Breast epithelium (tissue), 4 donors: ENCODE measurements around the gene VDAC1. TPM values are rescaled to one million over a fixed set of nuclear protein-coding genes. Genes with fewer than 3 reads are reported as not detected.
A peak's percentile ranks its signal among the peaks of the same experiment; 100 is the strongest.

Experiments used
- DNase-seq, 2 donors: peaks; one replicate each; pipeline ENCODE4 v3.0.0-alpha.2; 2019; ENCODE audit warnings: low spot score in 2 of 2
- H3K27ac ChIP-seq, 2 donors: fragments of 200-600 bp; sonication (generic) in 1 of 2; one replicate each; pipeline ENCODE4 v1.5.1; 2016 to 2019; ENCODE audit warnings: mild to moderate bottlenecking in 1 of 2
- H3K27me3 ChIP-seq, 2 donors: fragments of 200-600 bp; sonication (generic) in 1 of 2; one replicate each; pipeline versions ENCODE4 v1.5.1 to v1.6.0; 2017 to 2019; ENCODE audit warnings: control low read depth in 1 of 2, mild to moderate bottlenecking in 1 of 2
- H3K36me3 ChIP-seq: fragments of 200-600 bp; one replicate; pipeline ENCODE4 v1.5.1; 2019
- H3K4me1 ChIP-seq, 2 donors: fragments of 200-600 bp; sonication (generic); one replicate each; pipeline ENCODE4 v1.5.1; 2016 to 2019; ENCODE audit warnings: control low read depth in 1 of 2
- H3K4me3 ChIP-seq, 3 donors: fragments of 200-600 bp; sonication (generic); 1 replicate in 2 of 3; 2 replicates in 1 of 3; pipeline ENCODE4 v1.5.1; 2016 to 2019; ENCODE audit warnings: mild to moderate bottlenecking in 3 of 3, moderate library complexity in 2 of 3
- H3K9me3 ChIP-seq, 2 donors: fragments of 200-600 bp; sonication (generic) in 1 of 2; one replicate each; pipeline ENCODE4 v1.5.1; 2016 to 2019; ENCODE audit warnings: control low read depth in 1 of 2
- POLR2A ChIP-seq: fragments of 450-650 bp; IDR thresholded peaks from one replicate; pipeline ENCODE4 v1.6.1; 2016; ENCODE audit warnings: antibody characterized with exemption, mild to moderate bottlenecking, moderate library complexity
- POLR2AphosphoS5 ChIP-seq, 3 donors: sonication (generic); formaldehyde crosslinking; IDR thresholded peaks; one replicate each; pipeline ENCODE4 v1.6.1; 2017; ENCODE audit warnings: antibody characterized with exemption in 3 of 3
- intact Hi-C: fragments of 100-400 bp; cut with DNase I; formaldehyde crosslinking; loops from one replicate; pipeline ENCODE4 v1.15.1; 2023; ENCODE audit warnings: low total_unique reads
- total RNA-seq, 3 donors: library from RNA; depleted of rRNA; stranded (reverse); fragments of >200 nt; gene quantifications; one replicate each; pipeline ENCODE4 v1.1.0, GENCODE V29; 2016
- TF ChIP-seq, protein P1 (sequence below), 3 donors: fragments of 450-650 bp; IDR thresholded peaks; one replicate each; pipeline ENCODE4 v1.5.1; 2016 to 2017; ENCODE audit warnings: antibody characterized with exemption in 3 of 3, mild to moderate bottlenecking in 3 of 3, moderate library complexity in 3 of 3

VDAC1 gene
- 100 to 1,000 TPM; 113 to 141 (median 118) TPM for total RNA-seq

DNA sequence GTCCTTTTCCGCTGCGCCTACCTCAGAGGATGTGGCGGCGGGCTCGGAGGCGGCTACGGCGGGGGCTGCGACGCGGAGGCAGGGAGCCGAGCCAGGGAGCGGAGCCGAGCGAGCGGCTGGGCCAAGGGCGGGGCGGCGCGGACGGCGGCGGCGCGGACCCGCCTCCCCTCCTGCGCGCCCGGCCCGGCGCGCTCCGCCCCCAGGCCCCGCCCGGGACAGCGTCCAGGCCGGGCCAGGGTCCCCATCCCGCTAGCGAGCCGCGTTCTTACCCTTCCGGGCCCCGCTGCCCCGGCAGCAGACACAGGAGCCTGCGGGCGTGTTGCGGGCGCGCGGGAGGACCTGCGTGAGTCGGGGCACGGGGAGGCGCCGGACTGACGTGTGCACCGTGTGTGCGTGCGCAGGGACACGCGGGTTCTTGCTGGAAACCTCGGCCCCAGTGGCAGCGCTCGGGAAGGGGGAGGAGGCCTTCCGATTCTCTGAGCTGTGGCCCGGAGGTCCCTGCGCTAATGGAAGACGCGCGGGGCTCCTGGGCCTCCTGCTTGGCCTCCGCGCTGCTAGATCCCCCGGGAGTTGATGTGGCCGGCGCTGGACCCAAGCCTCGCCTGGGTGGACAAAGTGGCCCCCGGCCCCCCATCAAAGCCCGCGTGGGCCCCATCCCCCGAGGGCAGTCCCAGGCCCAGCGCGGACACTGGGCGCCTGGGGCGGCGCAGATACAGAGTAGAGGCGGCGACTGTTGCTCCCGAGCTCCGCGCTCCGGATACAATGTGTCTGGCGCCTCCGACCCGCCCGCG is at the start of gene VDAC1:
Gene VDAC1 (minus strand): TSS at position 350 of the 791 bp plus-strand sequence. CDS start 11,963 bp downstream, outside the sequence.
- Histone ChIP-seq H3K4me3 (peak within 1 kb of the TSS; percentile 79 to 89 (median 85)), H3K36me3 (no peaks in the 10 kb centered on the region), H3K27ac (peak within 1 kb of the TSS; percentile 95 to 98), H3K4me1 (peaks cover 9 to 19% of the 10 kb centered on the region in 2 donors), H3K27me3 (no peaks in the 10 kb centered on the region), H3K9me3 (no peaks in the 10 kb centered on the region)
- DNase-seq = peak; percentile 63 to 64
- TF ChIP-seq POLR2A (no peak), POLR2AphosphoS5 (IDR thresholded peaks at IDR 0.05) (peak; percentile 76 to 84 (median 79))
- intact Hi-C loops = no loop called here

DNA sequence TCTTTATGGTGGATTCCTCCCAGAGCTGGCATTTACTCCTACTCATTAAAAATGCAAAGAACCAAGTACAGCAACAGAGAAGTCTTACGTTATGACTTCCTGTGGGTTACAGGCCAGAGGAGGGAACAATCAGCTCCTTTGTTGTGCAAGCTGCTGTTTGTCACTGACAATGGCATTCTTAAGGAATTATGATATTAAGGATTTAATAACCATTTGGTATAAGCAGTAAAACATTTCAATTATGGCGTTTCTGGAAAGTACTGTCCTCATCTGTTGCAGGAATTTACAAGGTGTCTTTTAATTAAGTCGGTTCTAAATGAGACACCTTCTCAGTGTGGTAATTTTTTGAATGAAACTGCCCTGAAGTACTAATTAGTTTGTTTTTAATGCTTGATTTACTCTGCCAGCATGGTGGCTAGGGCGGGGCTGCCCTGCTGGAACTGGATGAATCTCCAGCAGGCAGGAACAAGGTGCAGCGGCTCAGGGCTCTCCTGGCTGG is 49.1 kb upstream of the VDAC1 start:
- Histone ChIP-seq H3K9me3 (no peaks in the 10 kb centered on the region), H3K4me3 (peak overlapping the region in 1 of 3 donors; percentile 38), H3K36me3 (no peaks in the 10 kb centered on the region), H3K4me1 (no peaks in the 10 kb centered on the region), H3K27me3 (no peaks in the 10 kb centered on the region), H3K27ac (peak overlapping the region; percentile 86 to 92)
- peak in 1 of 2 donors; percentile 85 for DNase-seq
- intact Hi-C loops = no loop called here
- TF ChIP-seq, protein P1, sequence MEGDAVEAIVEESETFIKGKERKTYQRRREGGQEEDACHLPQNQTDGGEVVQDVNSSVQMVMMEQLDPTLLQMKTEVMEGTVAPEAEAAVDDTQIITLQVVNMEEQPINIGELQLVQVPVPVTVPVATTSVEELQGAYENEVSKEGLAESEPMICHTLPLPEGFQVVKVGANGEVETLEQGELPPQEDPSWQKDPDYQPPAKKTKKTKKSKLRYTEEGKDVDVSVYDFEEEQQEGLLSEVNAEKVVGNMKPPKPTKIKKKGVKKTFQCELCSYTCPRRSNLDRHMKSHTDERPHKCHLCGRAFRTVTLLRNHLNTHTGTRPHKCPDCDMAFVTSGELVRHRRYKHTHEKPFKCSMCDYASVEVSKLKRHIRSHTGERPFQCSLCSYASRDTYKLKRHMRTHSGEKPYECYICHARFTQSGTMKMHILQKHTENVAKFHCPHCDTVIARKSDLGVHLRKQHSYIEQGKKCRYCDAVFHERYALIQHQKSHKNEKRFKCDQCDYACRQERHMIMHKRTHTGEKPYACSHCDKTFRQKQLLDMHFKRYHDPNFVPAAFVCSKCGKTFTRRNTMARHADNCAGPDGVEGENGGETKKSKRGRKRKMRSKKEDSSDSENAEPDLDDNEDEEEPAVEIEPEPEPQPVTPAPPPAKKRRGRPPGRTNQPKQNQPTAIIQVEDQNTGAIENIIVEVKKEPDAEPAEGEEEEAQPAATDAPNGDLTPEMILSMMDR (IDR thresholded peaks at IDR 0.05) = no peak
- TF ChIP-seq POLR2A = no peak
- TF ChIP-seq POLR2AphosphoS5 (IDR thresholded peaks at IDR 0.05) = no peak

DNA sequence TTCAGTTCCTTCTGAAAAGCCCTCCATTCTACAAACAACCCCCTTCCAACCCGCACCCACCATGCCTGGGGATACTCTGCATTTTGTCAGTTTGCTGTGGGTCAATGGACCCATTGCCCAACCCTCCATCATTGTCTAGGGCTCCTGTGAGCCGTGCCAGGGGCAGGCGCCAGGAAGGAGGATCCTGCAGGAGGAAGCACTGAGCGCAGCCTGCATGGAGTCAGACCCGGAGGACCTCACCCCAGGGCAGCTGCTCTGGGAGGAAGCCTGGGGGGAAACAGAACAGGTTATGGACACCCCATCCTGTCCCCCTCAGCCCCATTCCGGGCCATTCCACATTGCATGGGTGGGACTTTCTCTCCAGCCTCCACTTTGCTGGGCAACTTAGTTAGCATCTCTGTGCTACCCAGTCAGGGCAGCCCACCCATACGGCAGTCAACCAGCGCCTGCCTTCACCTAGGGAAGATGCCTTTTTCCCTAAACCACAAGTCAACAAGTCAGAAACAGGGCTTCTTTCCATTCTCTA is 48.6 kb upstream of the VDAC1 start:
- no peak for DNase-seq
- intact Hi-C loops = no loop called here
- Histone ChIP-seq H3K4me1 (no peaks in the 10 kb centered on the region), H3K27ac (peak overlapping the region; percentile 86 to 92), H3K27me3 (no peaks in the 10 kb centered on the region), H3K36me3 (no peaks in the 10 kb centered on the region), H3K9me3 (no peaks in the 10 kb centered on the region), H3K4me3 (peak overlapping the region in 1 of 3 donors; percentile 38)
- TF ChIP-seq POLR2A (no peak), POLR2AphosphoS5 (IDR thresholded peaks at IDR 0.05) (no peak)
- TF ChIP-seq, protein P1 (IDR thresholded peaks at IDR 0.05) = no peak

GRCh38 chr5:134051305-134051704 is 46.5 kb upstream of the VDAC1 start:
- intact Hi-C loops = no loop called here
- H3K27ac ChIP-seq = peak overlapping the region; percentile 52 to 70
- TF ChIP-seq POLR2AphosphoS5 (IDR thresholded peaks at IDR 0.05) = no peak
- TF ChIP-seq POLR2A = no peak
- TF ChIP-seq, protein P1 (IDR thresholded peaks at IDR 0.05) = no peak

GRCh38 chr5:134048864-134049263 is 44.1 kb upstream of the VDAC1 start:
- DNase-seq = no peak
- no peak overlapping the region for H3K27ac ChIP-seq
- TF ChIP-seq POLR2AphosphoS5 (IDR thresholded peaks at IDR 0.05) = no peak
- no peak for TF ChIP-seq POLR2A
- TF ChIP-seq, protein P1 (IDR thresholded peaks at IDR 0.05) = no peak
- no peaks in the 10 kb centered on the region for H3K4me1 ChIP-seq
- no peaks in the 10 kb centered on the region for H3K36me3 ChIP-seq
- intact Hi-C loops = loop anchor here (10.0 kb wide), 1 partner anchor 86 kb away; no protein-coding TSS in a partner anchor
- no peak overlapping the region for H3K4me3 ChIP-seq
- H3K27me3 ChIP-seq = no peaks in the 10 kb centered on the region
- no peaks in the 10 kb centered on the region for H3K9me3 ChIP-seq

More at GRCh38 chr5:134051305-134051704, 46.5 kb upstream of the VDAC1 start:
- Histone ChIP-seq H3K27me3 (no peaks in the 10 kb centered on the region), H3K9me3 (no peaks in the 10 kb centered on the region), H3K4me1 (no peaks in the 10 kb centered on the region), H3K36me3 (no peaks in the 10 kb centered on the region), H3K4me3 (no peak overlapping the region)
- DNase-seq = no peak
